Panc1 (cell line): Measurements from ENCODE around the gene CYFIP2. TPM values are rescaled to one million over a fixed set of nuclear protein-coding genes. Genes with fewer than 3 reads are reported as not detected.

Experiments used
- ATAC-seq: fragments of 200-7000 bp; cut with Tn5 transposase; 2 replicates; pipeline ENCODE4 v1.9.1; 2020; ENCODE audit warnings: mild to moderate bottlenecking, moderate library complexity
- BruUV-seq: library from RNA; stranded (reverse); fragments of 400-500 nt; replicated peaks from 2 replicates; lab custom pipeline; 2021; lab: Mats Ljungman, UMichigan
- CTCF ChIA-PET: fragments of 300-600 bp; sonication (Branson Sonifier 250); formaldehyde crosslinking; loops from one replicate; lab custom pipeline; 2022; ENCODE audit warnings: antibody characterized with exemption; lab: Charles Lee
- POLR2A ChIA-PET: fragments of 300-600 bp; sonication (Branson Sonifier 250); formaldehyde crosslinking; loops from one replicate; lab custom pipeline; 2022; ENCODE audit warnings: antibody characterized with exemption; lab: Charles Lee
- DNase-seq: peaks from one replicate; pipeline ENCODE4 v3.0.0-alpha.2; 2010; ENCODE audit warnings: low read depth, low spot score
- H3K27ac ChIP-seq: 2 replicates; pipeline ENCODE4 v1.5.1; 2011; ENCODE audit warnings: mild to moderate bottlenecking, low read length, inconsistent platforms
- H3K27me3 ChIP-seq: fragments of 200-500 bp; sonication (Bioruptor generic); 2 replicates; pipeline ENCODE4 v1.6.0; 2014; ENCODE audit warnings: low read length, inconsistent platforms; ENCODE audit not compliant: control insufficient read depth, insufficient read depth
- H3K36me3 ChIP-seq: fragments of 200-500 bp; sonication (Bioruptor generic); 2 replicates; pipeline ENCODE4 v1.5.1; 2014; ENCODE audit warnings: inconsistent platforms, mild to moderate bottlenecking, low read length, moderate library complexity; ENCODE audit not compliant: control insufficient read depth, insufficient read depth
- H3K4me1 ChIP-seq: 2 replicates; pipeline ENCODE4 v1.5.1; 2011; ENCODE audit warnings: inconsistent platforms, mild to moderate bottlenecking, low read length, moderate library complexity; ENCODE audit not compliant: control insufficient read depth, insufficient read depth
- H3K4me3 ChIP-seq, 2 experiments: 2 replicates each; pipeline ENCODE4 v1.5.1; 2011 to 2012; ENCODE audit warnings: low read depth in 2 of 2, low read length in 2 of 2, mild to moderate bottlenecking in 2 of 2, inconsistent platforms in 1 of 2, moderate library complexity in 1 of 2
- H3K9me3 ChIP-seq: fragments of 200-500 bp; sonication (Bioruptor generic); 2 replicates; pipeline ENCODE4 v1.5.1; 2014; ENCODE audit warnings: low read depth, mild to moderate bottlenecking, inconsistent platforms, low read length, moderate library complexity; ENCODE audit not compliant: control insufficient read depth, insufficient read depth
- POLR2AphosphoS5 ChIP-seq: IDR thresholded peaks from 2 replicates; pipeline ENCODE4 v1.6.1; 2012; ENCODE audit warnings: mild to moderate bottlenecking, low read depth, low read length, moderate library complexity
- SIN3A ChIP-seq: IDR thresholded peaks from 2 replicates; pipeline ENCODE4 v1.6.1; 2012; ENCODE audit warnings: low read depth, mild to moderate bottlenecking, low read length, moderate library complexity, borderline replicate concordance; ENCODE audit not compliant: insufficient read depth
- TCF7L2 ChIP-seq: IDR thresholded peaks from 2 replicates; pipeline ENCODE4 v1.6.1; 2011; ENCODE audit warnings: mild to moderate bottlenecking, low read depth, low read length, inconsistent platforms
- in situ Hi-C: cut with HindIII; loops from 2 replicates; pipeline ENCODE4 v1.10.0; 2016; ENCODE audit warnings: low sequenced_read_pairs, low pct_unique_long_range_greater_than_20kb
- intact Hi-C: fragments of 100-400 bp; cut with micrococcal nuclease; formaldehyde crosslinking; loops from one replicate; pipeline ENCODE4 v1.10.0; 2022; ENCODE audit not compliant: unreplicated experiment
- total RNA-seq: library from RNA; stranded (reverse); gene quantifications from one replicate; pipeline ENCODE4 v1.2.1, GENCODE V29; 2021; ENCODE audit not compliant: unreplicated experiment
- TF ChIP-seq, protein P1 (sequence below), 2 experiments: IDR thresholded peaks; 2 replicates each; pipeline ENCODE4 v1.6.1; 2011 to 2012; ENCODE audit warnings: low read depth in 2 of 2, control low read depth in 1 of 2, low read length in 1 of 2, mild to moderate bottlenecking in 1 of 2, moderate library complexity in 1 of 2; ENCODE audit not compliant: insufficient read depth in 1 of 2
- TF ChIP-seq, protein P2 (sequence below): fragments of 450-650 bp; IDR thresholded peaks from 2 replicates; pipeline ENCODE4 v1.5.1; 2017; ENCODE audit warnings: mild to moderate bottlenecking

The CYFIP2 gene
- total RNA-seq, 1 experiment from 2014 or later, result 0.80 TPM

DNA sequence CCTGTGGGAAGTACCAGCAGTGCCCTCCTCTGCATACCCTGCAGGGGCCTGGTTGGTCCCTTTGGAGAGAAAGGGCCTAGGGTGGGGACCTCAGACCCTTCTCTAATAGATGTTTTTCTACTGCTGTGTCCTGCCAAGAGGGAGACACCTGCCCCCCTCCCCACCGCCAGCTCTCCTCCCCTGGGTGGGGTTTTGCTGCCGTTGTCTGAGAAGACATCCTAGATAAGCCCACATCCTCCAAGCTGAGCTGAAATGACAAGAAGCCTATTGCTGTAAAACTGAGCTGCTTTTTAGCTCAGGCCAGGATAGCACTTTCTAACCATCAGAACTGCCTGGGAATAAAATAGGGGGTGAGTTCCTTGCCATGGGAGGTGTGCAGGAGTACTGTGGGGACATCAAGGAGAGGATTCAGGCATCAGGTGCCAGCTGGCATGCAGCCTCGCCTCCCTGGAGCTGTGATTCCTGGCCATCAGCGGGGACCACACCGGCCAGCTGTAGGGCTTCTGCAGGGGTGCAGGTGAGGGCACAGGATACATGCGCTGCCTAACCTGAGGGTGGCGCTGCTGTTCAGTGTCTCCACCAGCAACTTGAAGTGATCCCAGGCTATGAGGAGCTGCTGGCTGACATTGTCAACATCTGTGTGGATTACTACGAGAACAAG, 37.9 kb downstream of the CYFIP2 start:
- TF ChIP-seq, protein P1, sequence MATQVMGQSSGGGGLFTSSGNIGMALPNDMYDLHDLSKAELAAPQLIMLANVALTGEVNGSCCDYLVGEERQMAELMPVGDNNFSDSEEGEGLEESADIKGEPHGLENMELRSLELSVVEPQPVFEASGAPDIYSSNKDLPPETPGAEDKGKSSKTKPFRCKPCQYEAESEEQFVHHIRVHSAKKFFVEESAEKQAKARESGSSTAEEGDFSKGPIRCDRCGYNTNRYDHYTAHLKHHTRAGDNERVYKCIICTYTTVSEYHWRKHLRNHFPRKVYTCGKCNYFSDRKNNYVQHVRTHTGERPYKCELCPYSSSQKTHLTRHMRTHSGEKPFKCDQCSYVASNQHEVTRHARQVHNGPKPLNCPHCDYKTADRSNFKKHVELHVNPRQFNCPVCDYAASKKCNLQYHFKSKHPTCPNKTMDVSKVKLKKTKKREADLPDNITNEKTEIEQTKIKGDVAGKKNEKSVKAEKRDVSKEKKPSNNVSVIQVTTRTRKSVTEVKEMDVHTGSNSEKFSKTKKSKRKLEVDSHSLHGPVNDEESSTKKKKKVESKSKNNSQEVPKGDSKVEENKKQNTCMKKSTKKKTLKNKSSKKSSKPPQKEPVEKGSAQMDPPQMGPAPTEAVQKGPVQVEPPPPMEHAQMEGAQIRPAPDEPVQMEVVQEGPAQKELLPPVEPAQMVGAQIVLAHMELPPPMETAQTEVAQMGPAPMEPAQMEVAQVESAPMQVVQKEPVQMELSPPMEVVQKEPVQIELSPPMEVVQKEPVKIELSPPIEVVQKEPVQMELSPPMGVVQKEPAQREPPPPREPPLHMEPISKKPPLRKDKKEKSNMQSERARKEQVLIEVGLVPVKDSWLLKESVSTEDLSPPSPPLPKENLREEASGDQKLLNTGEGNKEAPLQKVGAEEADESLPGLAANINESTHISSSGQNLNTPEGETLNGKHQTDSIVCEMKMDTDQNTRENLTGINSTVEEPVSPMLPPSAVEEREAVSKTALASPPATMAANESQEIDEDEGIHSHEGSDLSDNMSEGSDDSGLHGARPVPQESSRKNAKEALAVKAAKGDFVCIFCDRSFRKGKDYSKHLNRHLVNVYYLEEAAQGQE (IDR thresholded peaks at IDR 0.05; ENCODE audit: insufficient read depth in 1 of 2, low read depth in 2 of 2, low read length in 1 of 2), result no peak
- TF ChIP-seq TCF7L2, result no peak
- TF ChIP-seq, protein P2, sequence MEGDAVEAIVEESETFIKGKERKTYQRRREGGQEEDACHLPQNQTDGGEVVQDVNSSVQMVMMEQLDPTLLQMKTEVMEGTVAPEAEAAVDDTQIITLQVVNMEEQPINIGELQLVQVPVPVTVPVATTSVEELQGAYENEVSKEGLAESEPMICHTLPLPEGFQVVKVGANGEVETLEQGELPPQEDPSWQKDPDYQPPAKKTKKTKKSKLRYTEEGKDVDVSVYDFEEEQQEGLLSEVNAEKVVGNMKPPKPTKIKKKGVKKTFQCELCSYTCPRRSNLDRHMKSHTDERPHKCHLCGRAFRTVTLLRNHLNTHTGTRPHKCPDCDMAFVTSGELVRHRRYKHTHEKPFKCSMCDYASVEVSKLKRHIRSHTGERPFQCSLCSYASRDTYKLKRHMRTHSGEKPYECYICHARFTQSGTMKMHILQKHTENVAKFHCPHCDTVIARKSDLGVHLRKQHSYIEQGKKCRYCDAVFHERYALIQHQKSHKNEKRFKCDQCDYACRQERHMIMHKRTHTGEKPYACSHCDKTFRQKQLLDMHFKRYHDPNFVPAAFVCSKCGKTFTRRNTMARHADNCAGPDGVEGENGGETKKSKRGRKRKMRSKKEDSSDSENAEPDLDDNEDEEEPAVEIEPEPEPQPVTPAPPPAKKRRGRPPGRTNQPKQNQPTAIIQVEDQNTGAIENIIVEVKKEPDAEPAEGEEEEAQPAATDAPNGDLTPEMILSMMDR, result peak; percentile 38
- Histone ChIP-seq H3K9me3 (no peaks in the 10 kb centered on the region), H3K36me3 (no peaks in the 10 kb centered on the region), H3K4me1 (no peaks in the 10 kb centered on the region), H3K27ac (no peak overlapping the region), H3K4me3 (no peak overlapping the region), H3K27me3 (no peaks in the 10 kb centered on the region)
- in situ Hi-C loops (no loop called here), intact Hi-C loops (no loop called here)
- DNase-seq (no peak), ATAC-seq (peak; percentile 58)
- ChIA-PET CTCF (interaction anchor here (0.6 kb wide), 2 partner anchors 20 to 1006 kb away, joined by 4 to 6 read pairs; no protein-coding TSS in a partner anchor), POLR2A (no interaction called here)
- no TSS peak for BruUV-seq

DNA sequence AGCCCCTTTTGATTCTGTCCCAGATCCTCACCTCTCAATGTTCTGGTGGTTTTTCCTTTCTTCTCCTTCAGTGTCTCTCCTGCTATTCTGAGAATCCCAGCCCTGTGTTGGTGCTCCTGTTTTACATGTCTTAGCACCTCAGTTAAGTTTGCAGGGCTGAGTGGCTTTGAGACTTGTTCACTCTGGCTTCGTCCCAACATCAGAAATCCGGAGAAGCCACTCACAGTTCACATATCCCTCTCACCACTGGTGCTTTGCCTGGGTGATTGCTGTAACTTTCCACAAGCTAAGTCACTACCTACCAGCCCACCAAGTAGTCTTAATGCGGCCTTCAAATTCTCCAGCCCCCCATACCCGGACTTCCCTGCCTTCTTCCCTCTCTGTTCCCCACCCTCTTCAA, 40.2 kb downstream of the CYFIP2 start:
- Histone ChIP-seq H3K4me3 (no peak overlapping the region), H3K27me3 (no peaks in the 10 kb centered on the region), H3K27ac (no peak overlapping the region), H3K4me1 (no peaks in the 10 kb centered on the region), H3K36me3 (no peaks in the 10 kb centered on the region), H3K9me3 (no peaks in the 10 kb centered on the region)
- no TSS peak for BruUV-seq
- TF ChIP-seq POLR2AphosphoS5 (no peak), TCF7L2 (no peak), SIN3A (no peak)
- TF ChIP-seq, protein P2, result no peak
- TF ChIP-seq, protein P1 (IDR thresholded peaks at IDR 0.05; ENCODE audit: insufficient read depth in 1 of 2, low read depth in 2 of 2, low read length in 1 of 2), result no peak
- CTCF ChIA-PET, result no interaction called here
- ATAC-seq (no peak), DNase-seq (no peak)
- in situ Hi-C loops (no loop called here), intact Hi-C loops (no loop called here)
- POLR2A ChIA-PET, result no interaction called here
